ENCODE results near the gene GRIK2.

GRIK2 gene

GRCh38 chr6:101728956-101729355 is 335.4 kb downstream of the GRIK2 start:
- DNase-seq = no peak

GRCh38 chr6:101730954-101731353 is 337.4 kb downstream of the GRIK2 start:
- no peak for DNase-seq

- DNase-seq = no peak
Measured at GRCh38 chr6:101733899-101734298, 340.4 kb downstream of the GRIK2 start.

- DNase-seq = no peak
Measured at GRCh38 chr6:101738481-101738880, 345.0 kb downstream of the GRIK2 start.

GRCh38 chr6:101740631-101741030 is 347.1 kb downstream of the GRIK2 start:
- DNase-seq = no peak

GRCh38 chr6:101741474-101742171 is 348.1 kb downstream of the GRIK2 start:
- no peak for DNase-seq

GRCh38 chr6:101747160-101747559 is 353.7 kb downstream of the GRIK2 start:
- DNase-seq = no peak

- DNase-seq = no peak
Measured at GRCh38 chr6:101747716-101748115, 354.2 kb downstream of the GRIK2 start.

GRCh38 chr6:101755931-101756330 is 362.4 kb downstream of the GRIK2 start:
- no peak for DNase-seq

GRCh38 chr6:101758368-101758767 is 364.9 kb downstream of the GRIK2 start:
- DNase-seq = no peak

- DNase-seq = no peak
Measured at GRCh38 chr6:101760843-101761621, 367.5 kb downstream of the GRIK2 start.

- DNase-seq = no peak
Measured at GRCh38 chr6:101762851-101763250, 369.3 kb downstream of the GRIK2 start.

- DNase-seq = no peak
Measured at GRCh38 chr6:101765281-101765680, 371.8 kb downstream of the GRIK2 start.

GRCh38 chr6:101770116-101770515 is 376.6 kb downstream of the GRIK2 start:
- DNase-seq = no peak

- no peak for DNase-seq
Measured at GRCh38 chr6:101776919-101777350, 383.4 kb downstream of the GRIK2 start.

GRCh38 chr6:101777646-101778045 is 384.1 kb downstream of the GRIK2 start:
- DNase-seq = no peak

- DNase-seq = no peak
Measured at GRCh38 chr6:101779051-101779844, 385.7 kb downstream of the GRIK2 start.

GRCh38 chr6:101783287-101783686 is 389.8 kb downstream of the GRIK2 start:
- DNase-seq = no peak

GRCh38 chr6:101784094-101784493 is 390.6 kb downstream of the GRIK2 start:
- no peak for DNase-seq

- DNase-seq = no peak
Measured at GRCh38 chr6:101799531-101799930, 406.0 kb downstream of the GRIK2 start.

- DNase-seq = no peak
Measured at GRCh38 chr6:101800598-101800997, 407.1 kb downstream of the GRIK2 start.

- DNase-seq = no peak
Measured at GRCh38 chr6:101803136-101803535, 409.6 kb downstream of the GRIK2 start.

GRCh38 chr6:101806241-101806640 is 412.7 kb downstream of the GRIK2 start:
- no peak for DNase-seq

GRCh38 chr6:101811108-101811507 is 417.6 kb downstream of the GRIK2 start:
- DNase-seq = no peak

Measured in activated naive CD4-positive, alpha-beta T cell treated with Interleukin-2 at 50 U/mL for 16 hours (primary cell).